Neuronal stem cell (in vitro differentiated cells): ENCODE results near the gene COMP.
A peak's percentile ranks its signal among the peaks of the same experiment; 100 is the strongest.

Source experiments
- DNase-seq: peaks from one replicate; pipeline ENCODE4 v3.0.0-alpha.2; 2013; ENCODE audit warnings: low spot score
- H2AFZ ChIP-seq: one replicate; pipeline ENCODE4 v1.6.1; 2013; ENCODE audit warnings: mild to moderate bottlenecking, low read length, inconsistent platforms
- H2AK5ac ChIP-seq: 2 replicates; pipeline ENCODE4 v1.6.1; 2013; ENCODE audit warnings: low read depth, mild to moderate bottlenecking, inconsistent platforms, low read length, moderate library complexity, mixed read lengths
- H2BK120ac ChIP-seq: 2 replicates; pipeline ENCODE4 v1.6.1; 2013; ENCODE audit warnings: low read depth, mild to moderate bottlenecking, inconsistent platforms, low read length, moderate library complexity, mixed read lengths
- H2BK12ac ChIP-seq: one replicate; pipeline ENCODE4 v1.6.1; 2013; ENCODE audit warnings: low read length, inconsistent platforms
- H2BK15ac ChIP-seq: 2 replicates; pipeline ENCODE4 v1.6.1; 2013; ENCODE audit warnings: mild to moderate bottlenecking, low read length, inconsistent platforms, mixed read lengths
- H2BK5ac ChIP-seq: one replicate; pipeline ENCODE4 v1.6.1; 2013; ENCODE audit warnings: inconsistent platforms, mild to moderate bottlenecking, low read length, moderate library complexity
- H3K14ac ChIP-seq: one replicate; pipeline ENCODE4 v1.6.1; 2013; ENCODE audit warnings: low read length, inconsistent platforms
- H3K18ac ChIP-seq: 2 replicates; pipeline ENCODE4 v1.6.1; 2013; ENCODE audit warnings: low read length, inconsistent platforms
- H3K23ac ChIP-seq: 2 replicates; pipeline ENCODE4 v1.6.1; 2013; ENCODE audit warnings: low read depth, mild to moderate bottlenecking, mixed read lengths, low read length, inconsistent platforms; ENCODE audit not compliant: poor library complexity
- H3K27ac ChIP-seq: replicated peaks from 3 replicates; pipeline ENCODE4 v1.5.1; 2013; ENCODE audit warnings: low read length, inconsistent platforms
- H3K27me3 ChIP-seq, 3 experiments: 2 replicates each; pipeline ENCODE4 v1.6.1; 2013; ENCODE audit warnings: low read length in 3 of 3, mild to moderate bottlenecking in 2 of 3, inconsistent platforms in 1 of 3, low read depth in 1 of 3, mixed read lengths in 1 of 3, moderate library complexity in 1 of 3; ENCODE audit not compliant: control insufficient read depth in 3 of 3, insufficient read depth in 3 of 3
- H3K36me3 ChIP-seq, 2 donors: replicated peaks in 1 of 2; 2 replicates each; pipeline ENCODE4 v1.6.1; 2013; ENCODE audit warnings: low read length in 2 of 2; ENCODE audit not compliant: control insufficient read depth in 2 of 2, insufficient read depth in 2 of 2
- H3K4ac ChIP-seq: 2 replicates; pipeline ENCODE4 v1.6.1; 2013; ENCODE audit warnings: inconsistent platforms, mild to moderate bottlenecking, low read length, moderate library complexity
- H3K4me1 ChIP-seq, 2 donors: 1 replicate in 1 of 2; 2 replicates in 1 of 2; pipeline ENCODE4 v1.6.1; 2013; ENCODE audit warnings: low read length in 2 of 2, low read depth in 1 of 2; ENCODE audit not compliant: control insufficient read depth in 2 of 2, insufficient read depth in 1 of 2
- H3K4me2 ChIP-seq: one replicate; pipeline ENCODE4 v1.6.1; 2013; ENCODE audit warnings: mild to moderate bottlenecking, low read length, inconsistent platforms; ENCODE audit not compliant: insufficient read depth, poor library complexity, severe bottlenecking
- H3K4me3 ChIP-seq, 2 donors: 2 replicates each; pipeline ENCODE4 v1.5.1; 2013; ENCODE audit warnings: low read length in 2 of 2, mild to moderate bottlenecking in 2 of 2, inconsistent platforms in 1 of 2, moderate library complexity in 1 of 2
- H3K79me1 ChIP-seq: one replicate; pipeline ENCODE4 v1.6.1; 2013; ENCODE audit warnings: low read depth, mild to moderate bottlenecking, inconsistent platforms, low read length, moderate library complexity
- H3K9ac ChIP-seq: one replicate; pipeline ENCODE4 v1.6.1; 2013; ENCODE audit warnings: mild to moderate bottlenecking, low read depth, low read length, inconsistent platforms; ENCODE audit not compliant: poor library complexity
- H3K9me3 ChIP-seq, 2 donors: replicated peaks in 1 of 2; 2 replicates each; pipeline versions ENCODE3 to v1.6.1; 2013; ENCODE audit warnings: low read length in 2 of 2, mild to moderate bottlenecking in 2 of 2, inconsistent platforms in 1 of 2, low read depth in 1 of 2, mixed read lengths in 1 of 2, moderate library complexity in 1 of 2; ENCODE audit not compliant: control insufficient read depth in 2 of 2, insufficient read depth in 1 of 2
- H4K8ac ChIP-seq: one replicate; pipeline ENCODE4 v1.6.1; 2013; ENCODE audit warnings: low read depth, mild to moderate bottlenecking, inconsistent platforms, low read length, moderate library complexity
- H4K91ac ChIP-seq: one replicate; pipeline ENCODE4 v1.6.1; 2013; ENCODE audit warnings: low read length, low read depth, mild to moderate bottlenecking, inconsistent platforms; ENCODE audit not compliant: poor library complexity
- WGBS, 2 donors: extraction: QIAGEN DNeasy Blood & Tissue Kit; methylation state at CpG; one replicate each; pipeline ENCODE4 v1.1.7; 2013; ENCODE audit warnings: missing lambda C conversion rate in 2 of 2, mixed read lengths in 1 of 2; ENCODE audit not compliant: insufficient read length in 2 of 2, insufficient replicate concordance in 1 of 2; ENCODE audit errors: extremely low coverage in 2 of 2; 5-methylcytosine and 5-hydroxymethylcytosine counted together

Gene COMP

DNA sequence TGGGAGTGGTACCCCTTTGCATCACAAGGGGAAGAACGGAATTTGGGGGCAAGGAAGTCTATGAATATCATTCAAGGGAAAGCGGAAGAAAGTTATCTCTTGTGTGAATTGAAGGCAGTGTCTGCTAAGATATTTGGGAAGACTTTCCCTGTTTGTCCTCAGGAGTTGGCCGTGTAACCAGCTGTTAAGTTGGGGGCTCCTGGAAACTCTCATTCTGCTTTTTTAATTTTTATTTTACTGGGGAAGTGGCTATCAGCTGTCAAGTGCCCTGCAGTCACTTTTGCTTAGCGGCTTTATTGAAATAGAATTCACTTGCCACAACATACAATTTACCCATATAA is 43.5 kb upstream of the COMP start:
- WGBS, 2 donors: no CpG with 5 or more reads among the region's 4 CpGs
- H3K9me3 ChIP-seq: no peaks in the 10 kb centered on the region
- peaks cover 14 to 50% of the 10 kb centered on the region in 2 donors for H3K36me3 ChIP-seq
- peaks cover 24% of the 10 kb centered on the region for H3K79me1 ChIP-seq
- H3K23ac ChIP-seq: no peak overlapping the region
- no peak overlapping the region for H2AK5ac ChIP-seq
- H3K14ac ChIP-seq: no peak overlapping the region
- no peak overlapping the region for H3K4me3 ChIP-seq
- no peak overlapping the region for H2BK12ac ChIP-seq
- peak overlapping the region; percentile 49 for H3K4me2 ChIP-seq
- H3K4ac ChIP-seq: no peak overlapping the region
- H3K4me1 ChIP-seq: peaks cover 14 to 23% of the 10 kb centered on the region in 2 donors
- H2AFZ ChIP-seq: no peak overlapping the region
- H3K9ac ChIP-seq: no peak overlapping the region
- H2BK15ac ChIP-seq: no peak overlapping the region
- H3K27me3 ChIP-seq: peaks cover 0 to 3% (median 0%) of the 10 kb centered on the region in 3 experiments
- H3K18ac ChIP-seq: no peak overlapping the region
- no peak overlapping the region for H3K27ac ChIP-seq
- no peak overlapping the region for H2BK120ac ChIP-seq
- H2BK5ac ChIP-seq: no peak overlapping the region
- no peak overlapping the region for H4K8ac ChIP-seq
- DNase-seq: no peak
- no peak overlapping the region for H4K91ac ChIP-seq

DNA sequence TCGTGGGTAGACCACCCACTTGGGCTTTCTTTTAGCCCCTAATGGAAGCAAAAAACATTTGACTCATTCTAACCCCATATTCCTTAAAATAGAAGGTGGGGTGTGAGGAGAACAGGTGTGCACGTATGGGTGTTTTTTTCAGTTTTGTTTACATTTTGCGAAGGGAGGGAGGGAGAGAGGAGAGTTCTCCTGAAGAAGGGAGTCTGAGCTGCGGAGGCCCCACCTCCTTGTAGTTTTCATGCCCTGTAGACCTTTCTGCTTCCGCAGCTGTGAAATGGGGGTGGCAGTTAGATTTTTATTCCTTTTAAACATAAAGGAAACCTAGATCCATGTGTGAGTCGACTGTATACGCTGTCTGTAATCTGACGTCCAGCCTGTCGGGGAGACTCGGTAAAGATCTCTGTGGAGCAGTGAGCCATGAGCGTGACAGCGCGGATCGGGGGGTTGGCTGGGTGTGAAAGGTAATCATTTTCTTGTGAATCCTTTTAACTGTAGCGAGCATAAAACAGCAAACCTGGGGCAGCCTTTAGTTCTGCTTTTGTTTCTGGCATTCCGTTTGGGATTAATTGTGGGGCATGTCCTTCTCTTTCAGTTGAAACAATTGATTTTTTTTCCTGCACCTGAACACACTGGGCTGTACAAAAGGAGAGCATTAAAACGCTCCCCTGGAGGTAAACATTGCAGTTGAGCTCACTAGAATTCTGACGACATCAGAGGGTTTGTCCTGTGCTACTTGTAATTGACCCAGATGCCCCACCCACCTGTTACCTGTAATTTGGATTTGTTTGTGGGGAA is 42.9 kb upstream of the COMP start:
- no peak overlapping the region for H3K4ac ChIP-seq
- no peak overlapping the region for H3K27ac ChIP-seq
- no peak overlapping the region for H2BK5ac ChIP-seq
- H2AFZ ChIP-seq: no peak overlapping the region
- WGBS, 2 donors: no CpG with 5 or more reads among the region's 18 CpGs
- DNase-seq: no peak
- H3K27me3 ChIP-seq: peaks cover 0 to 3% (median 0%) of the 10 kb centered on the region in 3 experiments
- H3K4me2 ChIP-seq: peak overlapping the region; percentile 49
- H4K91ac ChIP-seq: no peak overlapping the region
- H3K79me1 ChIP-seq: peaks cover 20% of the 10 kb centered on the region
- H2BK12ac ChIP-seq: no peak overlapping the region
- H2BK120ac ChIP-seq: no peak overlapping the region
- peak overlapping the region; percentile 22 for H3K9ac ChIP-seq
- H2BK15ac ChIP-seq: no peak overlapping the region
- peaks cover 14 to 50% of the 10 kb centered on the region in 2 donors for H3K36me3 ChIP-seq
- no peak overlapping the region for H3K18ac ChIP-seq
- no peak overlapping the region for H2AK5ac ChIP-seq
- no peaks in the 10 kb centered on the region for H3K9me3 ChIP-seq
- H3K14ac ChIP-seq: no peak overlapping the region
- H3K4me1 ChIP-seq: peaks cover 12 to 20% of the 10 kb centered on the region in 2 donors
- no peak overlapping the region for H4K8ac ChIP-seq
- no peak overlapping the region for H3K23ac ChIP-seq
- H3K4me3 ChIP-seq: peak overlapping the region; percentile 17 to 81

DNA sequence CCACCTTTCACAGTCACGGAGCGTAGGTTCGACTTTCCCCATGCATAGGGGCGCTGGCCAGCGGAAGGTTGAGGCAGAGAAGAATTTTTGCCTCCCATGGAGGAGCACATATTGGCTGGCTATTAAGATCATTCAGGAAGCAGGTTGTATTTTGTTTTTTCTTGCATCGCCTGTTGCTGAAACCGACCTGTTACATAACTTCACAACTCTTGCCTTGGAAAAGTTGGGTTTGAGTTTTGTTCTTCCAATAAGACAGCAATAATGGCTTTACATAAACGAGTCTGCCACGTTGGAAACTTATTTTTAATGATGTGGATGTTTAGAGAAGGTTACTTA is 42.0 kb upstream of the COMP start:
- Histone ChIP-seq H3K9me3 (no peaks in the 10 kb centered on the region), H3K27me3 (peaks cover 0 to 6% (median 0%) of the 10 kb centered on the region in 3 experiments), H4K91ac (no peak overlapping the region), H2AK5ac (peak overlapping the region; percentile 17), H4K8ac (no peak overlapping the region), H3K9ac (peak overlapping the region; percentile 99), H3K36me3 (peaks cover 12 to 44% of the 10 kb centered on the region in 2 donors), H3K79me1 (peaks cover 20% of the 10 kb centered on the region), H2AFZ (no peak overlapping the region), H3K4ac (no peak overlapping the region), H3K27ac (no peak overlapping the region), H3K23ac (peak overlapping the region; percentile 83), H2BK15ac (no peak overlapping the region), H3K4me3 (peak overlapping the region; percentile 81 to 99), H3K18ac (no peak overlapping the region), H3K4me1 (peaks cover 12 to 20% of the 10 kb centered on the region in 2 donors), H3K4me2 (peak overlapping the region; percentile 98), H2BK120ac (no peak overlapping the region), H2BK12ac (no peak overlapping the region), H2BK5ac (no peak overlapping the region), H3K14ac (peak overlapping the region; percentile 98)
- no peak for DNase-seq
- WGBS, 2 donors: no CpG with 5 or more reads among the region's 9 CpGs

DNA sequence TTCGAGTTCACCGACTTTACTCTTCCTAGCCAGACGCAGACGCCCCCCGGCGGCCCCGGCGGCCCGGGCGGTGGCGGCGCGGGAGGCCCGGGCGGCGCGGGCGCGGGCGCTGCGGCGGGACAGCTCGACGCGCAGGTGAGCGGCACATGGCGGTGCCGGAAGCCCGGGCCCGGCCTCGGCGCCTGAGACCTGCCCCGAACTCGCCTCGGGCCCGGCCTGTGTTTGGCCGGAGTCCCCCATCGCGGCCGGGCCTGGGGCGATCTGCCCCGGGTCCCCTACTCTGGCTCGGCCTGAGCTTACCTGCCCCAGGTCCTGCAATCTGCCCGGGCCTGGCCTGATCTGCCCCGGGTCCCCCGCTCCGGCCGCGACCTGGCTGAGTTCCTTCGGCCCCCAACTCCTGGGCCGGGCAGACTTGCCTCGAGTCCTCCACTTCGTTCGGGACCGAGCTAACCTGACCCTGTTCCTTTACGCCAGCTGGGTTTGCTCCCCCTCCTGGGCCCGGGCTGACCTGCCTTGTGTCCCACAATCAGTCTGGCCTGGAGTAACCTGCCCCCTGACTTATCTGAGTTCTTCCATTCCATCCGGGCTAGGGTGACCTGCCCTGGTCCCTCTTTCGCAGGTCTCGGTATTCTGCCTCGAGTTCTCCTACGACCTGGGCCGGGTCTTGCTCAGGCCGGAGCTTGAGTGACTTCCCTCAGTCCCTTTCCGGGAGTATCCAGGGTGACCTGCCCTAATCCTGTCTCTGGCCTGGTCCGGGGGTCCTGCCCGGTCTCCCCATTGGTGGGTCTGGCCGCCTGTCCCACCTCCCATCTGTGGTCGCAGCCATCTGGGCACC is 41.4 kb upstream of the COMP start:
- peak overlapping the region; percentile 98 for H3K14ac ChIP-seq
- peak overlapping the region; percentile 99 for H3K9ac ChIP-seq
- WGBS, 2 donors: no CpG with 5 or more reads among the region's 69 CpGs
- H3K4me1 ChIP-seq: peaks cover 12 to 20% of the 10 kb centered on the region in 2 donors
- H3K4ac ChIP-seq: no peak overlapping the region
- H2BK120ac ChIP-seq: peak overlapping the region; percentile 61
- peaks cover 15% of the 10 kb centered on the region for H3K79me1 ChIP-seq
- no peaks in the 10 kb centered on the region for H3K9me3 ChIP-seq
- peak overlapping the region; percentile 81 to 99 for H3K4me3 ChIP-seq
- DNase-seq: peak; percentile 30
- no peak overlapping the region for H4K8ac ChIP-seq
- peak overlapping the region; percentile 66 for H2BK5ac ChIP-seq
- peak overlapping the region; percentile 99 for H2AFZ ChIP-seq
- peaks cover 0 to 6% (median 0%) of the 10 kb centered on the region in 3 experiments for H3K27me3 ChIP-seq
- H3K36me3 ChIP-seq: peaks cover 7 to 38% of the 10 kb centered on the region in 2 donors
- peak overlapping the region; percentile 97 for H2AK5ac ChIP-seq
- H3K27ac ChIP-seq: no peak overlapping the region
- peak overlapping the region; percentile 98 for H3K18ac ChIP-seq
- peak overlapping the region; percentile 93 for H3K23ac ChIP-seq
- peak overlapping the region; percentile 98 for H3K4me2 ChIP-seq
- no peak overlapping the region for H4K91ac ChIP-seq
- H2BK12ac ChIP-seq: no peak overlapping the region
- H2BK15ac ChIP-seq: no peak overlapping the region
